ENCODE data around the gene FBL.
A peak's percentile ranks its signal among the peaks of the same experiment; 100 is the strongest.

Gene FBL

GRCh38 chr19:39840492-39840891 is 5.7 kb downstream of the FBL start:
- DNase-seq (ENCODE audit: low read depth) = no peak
- no peak for TF ChIP-seq CTCF (IDR thresholded peaks at IDR 0.05; ENCODE audit: low read depth, low read length, missing control alignments)
- in situ Hi-C loops (cut with HindIII; ENCODE audit: low sequenced_read_pairs) = loop anchor here (5.0 kb wide), 1 partner anchor 58 kb away; no protein-coding TSS in a partner anchor
- H3K4me3 ChIP-seq (ENCODE audit: low read depth, low read length) = no peak overlapping the region

GRCh38 chr19:39839678-39840327 is 6.4 kb downstream of the FBL start:
- no peak overlapping the region for H3K4me3 ChIP-seq (ENCODE audit: low read depth, low read length)
- DNase-seq (ENCODE audit: low read depth) = no peak
- TF ChIP-seq CTCF (IDR thresholded peaks at IDR 0.05; ENCODE audit: low read depth, low read length, missing control alignments) = no peak
- in situ Hi-C loops (cut with HindIII; ENCODE audit: low sequenced_read_pairs) = loop anchor here (5.0 kb wide), 1 partner anchor 58 kb away; no protein-coding TSS in a partner anchor

- H3K4me3 ChIP-seq (ENCODE audit: low read depth, low read length) = no peak overlapping the region
- no peak for DNase-seq (ENCODE audit: low read depth)
- in situ Hi-C loops (cut with HindIII; ENCODE audit: low sequenced_read_pairs) = no loop called here
Observed at GRCh38 chr19:39838569-39838968, 7.6 kb downstream of the FBL start.

GRCh38 chr19:39837978-39838377 is 8.2 kb downstream of the FBL start:
- DNase-seq (ENCODE audit: low read depth) = no peak
- TF ChIP-seq CTCF (IDR thresholded peaks at IDR 0.05; ENCODE audit: low read depth, low read length, missing control alignments) = no peak
- in situ Hi-C loops (cut with HindIII; ENCODE audit: low sequenced_read_pairs) = no loop called here
- no peak overlapping the region for H3K4me3 ChIP-seq (ENCODE audit: low read depth, low read length)

More at GRCh38 chr19:39838569-39838968, 7.6 kb downstream of the FBL start:
- TF ChIP-seq CTCF (IDR thresholded peaks at IDR 0.05; ENCODE audit: low read depth, low read length, missing control alignments) = no peak

- H3K4me3 ChIP-seq (ENCODE audit: low read depth, low read length) = peak overlapping the region; percentile 87
- in situ Hi-C loops (cut with HindIII; ENCODE audit: low sequenced_read_pairs) = no loop called here
- no peak for DNase-seq (ENCODE audit: low read depth)
- TF ChIP-seq CTCF (IDR thresholded peaks at IDR 0.05; ENCODE audit: low read depth, low read length, missing control alignments) = no peak
Observed at GRCh38 chr19:39834287-39834841, 11.8 kb downstream of the FBL start.

- TF ChIP-seq CTCF (IDR thresholded peaks at IDR 0.05; ENCODE audit: low read depth, low read length, missing control alignments) = no peak
- peak; percentile 96 for DNase-seq (ENCODE audit: low read depth)
- peak within 1 kb of the TSS; percentile 87 for H3K4me3 ChIP-seq (ENCODE audit: low read depth, low read length)
- in situ Hi-C loops (cut with HindIII; ENCODE audit: low sequenced_read_pairs) = no loop called here
Observed at GRCh38 chr19:39833464-39834286, 12.5 kb downstream of the FBL start, which contains the start of gene DYRK1B. Gene DYRK1B (minus strand): TSS chr19:39834162. CDS start chr19:39831867, 2,295 bp downstream.

Data from astrocyte of the cerebellum (primary cell).